ENCODE measurements around the gene ARMC10. TPM values are rescaled to one million over a fixed set of nuclear protein-coding genes. Genes with fewer than 3 reads are reported as not detected.

Gene ARMC10
- polyA plus RNA-seq, result 26.1 and 28.8 TPM in 2 replicates
- polyA minus RNA-seq, result 26.8 and 32.2 TPM in 2 replicates

DNA sequence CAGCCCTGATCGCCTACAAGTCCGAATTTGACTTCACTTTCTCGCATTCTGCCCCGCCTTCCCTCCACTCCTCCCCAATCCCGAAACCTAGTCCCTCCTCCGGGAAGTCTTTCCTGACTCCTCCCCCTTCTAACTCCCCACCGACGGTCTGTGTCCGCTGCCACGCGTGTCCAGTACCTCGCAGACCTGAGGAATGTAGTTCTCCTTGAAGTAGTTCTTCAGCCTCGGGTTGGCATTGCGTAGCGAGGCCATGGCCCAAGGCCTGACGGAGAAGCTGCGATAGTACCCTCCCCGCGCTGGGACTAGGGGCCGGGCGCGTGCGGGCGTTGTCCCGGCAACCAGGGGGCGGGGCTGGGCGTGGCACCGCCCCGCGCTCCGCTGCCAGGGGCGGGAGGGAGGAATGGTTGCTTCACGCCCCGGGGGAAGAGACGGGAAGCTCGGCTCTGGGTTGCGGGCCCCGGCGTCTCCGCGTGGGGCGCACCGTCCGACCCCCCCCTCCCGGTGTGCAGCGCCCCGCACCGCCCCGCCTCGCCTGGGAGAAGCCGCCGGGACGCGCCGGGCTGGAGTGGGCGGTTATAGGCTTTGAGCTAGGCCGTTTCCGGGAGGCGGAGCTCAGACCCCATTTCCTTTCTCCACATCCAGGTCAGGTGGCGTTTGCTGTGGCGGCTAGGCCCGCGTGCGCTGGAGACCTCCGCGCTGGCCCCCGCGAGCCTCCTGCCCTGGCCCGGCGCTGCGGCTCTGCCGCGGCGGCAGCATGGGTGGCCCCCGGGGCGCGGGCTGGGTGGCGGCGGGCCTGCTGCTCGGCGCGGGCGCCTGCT lies at the start of gene ARMC10, which contains the start of gene FBXL13:
Gene ARMC10 (plus strand): TSS at position 622 of the 818 bp plus-strand sequence. CDS start 133 bp downstream, at position 755.
Gene FBXL13 (minus strand): TSS at position 278 of the 818 bp plus-strand sequence.
- Histone ChIP-seq H3K36me3 (ENCODE audit: insufficient read depth, low read length) (no peaks in the 10 kb centered on the region), H3K4me3 (ENCODE audit: low read length) (peak within 1 kb of the TSS; percentile 90), H3K9me2 (ENCODE audit: insufficient read depth, low read length) (no peaks in the 10 kb centered on the region), H3K79me2 (replicated peaks; ENCODE audit: insufficient read depth, low read length) (peaks cover 14% of the 10 kb centered on the region), H2AFZ (ENCODE audit: low read depth, low read length) (peak within 1 kb of the TSS; percentile 65), H3F3A (ENCODE audit: insufficient read depth, low read length, poor library complexity, severe bottlenecking) (no peaks in the 10 kb centered on the region), H3K4me2 (ENCODE audit: low read length) (peak within 1 kb of the TSS; percentile 72), H3K27ac (ENCODE audit: low read length) (peak within 1 kb of the TSS; percentile 50), H3K9me3 (ENCODE audit: low read length) (no peaks in the 10 kb centered on the region), H3K27me3 (ENCODE audit: insufficient read depth, low read depth, low read length) (no peaks in the 10 kb centered on the region), H4K20me1 (ENCODE audit: insufficient read depth) (no peaks in the 10 kb centered on the region), H3K9ac (ENCODE audit: low read length) (peak within 1 kb of the TSS; percentile 70)
- no peak for TF ChIP-seq TAF1 (IDR thresholded peaks at IDR 0.05; ENCODE audit: low read depth)
- peak; percentile 87 for TF ChIP-seq MXI1 (conservative IDR thresholded peaks at IDR 0.05; ENCODE audit: poor library complexity, severe bottlenecking)
- no peak for TF ChIP-seq EP300 (conservative IDR thresholded peaks at IDR 0.05; ENCODE audit: poor library complexity, severe bottlenecking)
- TF ChIP-seq, protein P1, sequence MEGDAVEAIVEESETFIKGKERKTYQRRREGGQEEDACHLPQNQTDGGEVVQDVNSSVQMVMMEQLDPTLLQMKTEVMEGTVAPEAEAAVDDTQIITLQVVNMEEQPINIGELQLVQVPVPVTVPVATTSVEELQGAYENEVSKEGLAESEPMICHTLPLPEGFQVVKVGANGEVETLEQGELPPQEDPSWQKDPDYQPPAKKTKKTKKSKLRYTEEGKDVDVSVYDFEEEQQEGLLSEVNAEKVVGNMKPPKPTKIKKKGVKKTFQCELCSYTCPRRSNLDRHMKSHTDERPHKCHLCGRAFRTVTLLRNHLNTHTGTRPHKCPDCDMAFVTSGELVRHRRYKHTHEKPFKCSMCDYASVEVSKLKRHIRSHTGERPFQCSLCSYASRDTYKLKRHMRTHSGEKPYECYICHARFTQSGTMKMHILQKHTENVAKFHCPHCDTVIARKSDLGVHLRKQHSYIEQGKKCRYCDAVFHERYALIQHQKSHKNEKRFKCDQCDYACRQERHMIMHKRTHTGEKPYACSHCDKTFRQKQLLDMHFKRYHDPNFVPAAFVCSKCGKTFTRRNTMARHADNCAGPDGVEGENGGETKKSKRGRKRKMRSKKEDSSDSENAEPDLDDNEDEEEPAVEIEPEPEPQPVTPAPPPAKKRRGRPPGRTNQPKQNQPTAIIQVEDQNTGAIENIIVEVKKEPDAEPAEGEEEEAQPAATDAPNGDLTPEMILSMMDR (IDR thresholded peaks at IDR 0.05; ENCODE audit: poor library complexity, severe bottlenecking), result peak; percentile 64
- TF ChIP-seq, protein P2, sequence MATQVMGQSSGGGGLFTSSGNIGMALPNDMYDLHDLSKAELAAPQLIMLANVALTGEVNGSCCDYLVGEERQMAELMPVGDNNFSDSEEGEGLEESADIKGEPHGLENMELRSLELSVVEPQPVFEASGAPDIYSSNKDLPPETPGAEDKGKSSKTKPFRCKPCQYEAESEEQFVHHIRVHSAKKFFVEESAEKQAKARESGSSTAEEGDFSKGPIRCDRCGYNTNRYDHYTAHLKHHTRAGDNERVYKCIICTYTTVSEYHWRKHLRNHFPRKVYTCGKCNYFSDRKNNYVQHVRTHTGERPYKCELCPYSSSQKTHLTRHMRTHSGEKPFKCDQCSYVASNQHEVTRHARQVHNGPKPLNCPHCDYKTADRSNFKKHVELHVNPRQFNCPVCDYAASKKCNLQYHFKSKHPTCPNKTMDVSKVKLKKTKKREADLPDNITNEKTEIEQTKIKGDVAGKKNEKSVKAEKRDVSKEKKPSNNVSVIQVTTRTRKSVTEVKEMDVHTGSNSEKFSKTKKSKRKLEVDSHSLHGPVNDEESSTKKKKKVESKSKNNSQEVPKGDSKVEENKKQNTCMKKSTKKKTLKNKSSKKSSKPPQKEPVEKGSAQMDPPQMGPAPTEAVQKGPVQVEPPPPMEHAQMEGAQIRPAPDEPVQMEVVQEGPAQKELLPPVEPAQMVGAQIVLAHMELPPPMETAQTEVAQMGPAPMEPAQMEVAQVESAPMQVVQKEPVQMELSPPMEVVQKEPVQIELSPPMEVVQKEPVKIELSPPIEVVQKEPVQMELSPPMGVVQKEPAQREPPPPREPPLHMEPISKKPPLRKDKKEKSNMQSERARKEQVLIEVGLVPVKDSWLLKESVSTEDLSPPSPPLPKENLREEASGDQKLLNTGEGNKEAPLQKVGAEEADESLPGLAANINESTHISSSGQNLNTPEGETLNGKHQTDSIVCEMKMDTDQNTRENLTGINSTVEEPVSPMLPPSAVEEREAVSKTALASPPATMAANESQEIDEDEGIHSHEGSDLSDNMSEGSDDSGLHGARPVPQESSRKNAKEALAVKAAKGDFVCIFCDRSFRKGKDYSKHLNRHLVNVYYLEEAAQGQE (IDR thresholded peaks at IDR 0.05; ENCODE audit: borderline replicate concordance), result peak; percentile 62
- TF ChIP-seq SMC3 (conservative IDR thresholded peaks at IDR 0.05; ENCODE audit: poor library complexity), result peak; percentile 21

GRCh38 chr7:103025341-103025740 lies 49.6 kb upstream of the ARMC10 start:
- H4K20me1 ChIP-seq (ENCODE audit: insufficient read depth), result no peaks in the 10 kb centered on the region
- H3K27me3 ChIP-seq (ENCODE audit: insufficient read depth, low read depth, low read length), result no peaks in the 10 kb centered on the region
- H3K9me2 ChIP-seq (ENCODE audit: insufficient read depth, low read length), result no peaks in the 10 kb centered on the region
- no peak overlapping the region for H2AFZ ChIP-seq (ENCODE audit: low read depth, low read length)
- TF ChIP-seq POLR2AphosphoS5 (IDR thresholded peaks at IDR 0.05), result no peak
- no peak for TF ChIP-seq MXI1 (conservative IDR thresholded peaks at IDR 0.05; ENCODE audit: poor library complexity, severe bottlenecking)
- no peak for TF ChIP-seq RAD21 (conservative IDR thresholded peaks at IDR 0.05)
- no peak for TF ChIP-seq EZH2 (IDR thresholded peaks at IDR 0.05; ENCODE audit: borderline replicate concordance, insufficient read depth, low read length, poor library complexity, severe bottlenecking)
- no peak for TF ChIP-seq SMC3 (conservative IDR thresholded peaks at IDR 0.05; ENCODE audit: poor library complexity)
- TF ChIP-seq, protein P2 (IDR thresholded peaks at IDR 0.05; ENCODE audit: borderline replicate concordance), result no peak
- no peak for TF ChIP-seq TAF1 (IDR thresholded peaks at IDR 0.05; ENCODE audit: low read depth)
- TF ChIP-seq, protein P1 (IDR thresholded peaks at IDR 0.05; ENCODE audit: poor library complexity, severe bottlenecking), result no peak
- no peak for TF ChIP-seq EP300 (conservative IDR thresholded peaks at IDR 0.05; ENCODE audit: poor library complexity, severe bottlenecking)
- H3K9ac ChIP-seq (ENCODE audit: low read length), result no peak overlapping the region
- H3K9me3 ChIP-seq (ENCODE audit: low read length), result no peaks in the 10 kb centered on the region
- no peak overlapping the region for H3K4me2 ChIP-seq (ENCODE audit: low read length)
- no peaks in the 10 kb centered on the region for H3K79me2 ChIP-seq (replicated peaks; ENCODE audit: insufficient read depth, low read length)
- H3K4me3 ChIP-seq (ENCODE audit: low read length), result no peak overlapping the region
- no peak overlapping the region for H3K27ac ChIP-seq (ENCODE audit: low read length)
- H3K36me3 ChIP-seq (ENCODE audit: insufficient read depth, low read length), result no peaks in the 10 kb centered on the region
- H3F3A ChIP-seq (ENCODE audit: insufficient read depth, low read length, poor library complexity, severe bottlenecking), result no peaks in the 10 kb centered on the region
